Memory B cell (primary cell): ENCODE results near the gene ARRB2.
A peak's percentile ranks its signal among the peaks of the same experiment; 100 is the strongest.

Experiments
- ATAC-seq: fragments of 150-1000 bp; cut with Tn5 transposase; 2 replicates; pipeline ENCODE4 v1.10.0; 2021; ENCODE audit warnings: low read depth, mild to moderate bottlenecking, moderate library complexity
- DNase-seq, 2 donors: peaks; one replicate each; pipeline ENCODE4 v3.0.0; 2022; ENCODE audit warnings: low spot score in 2 of 2
- H3K27ac Mint-ChIP-seq: one replicate; pipeline ENCODE4 v1.8.0; 2022; ENCODE audit warnings: mild to moderate bottlenecking, moderate library complexity, mixed read lengths
- H3K27me3 Mint-ChIP-seq: one replicate; pipeline ENCODE4 v1.8.0; 2022; ENCODE audit warnings: mixed read lengths
- H3K36me3 Mint-ChIP-seq: one replicate; pipeline ENCODE4 v1.8.0; 2022; ENCODE audit warnings: mild to moderate bottlenecking, mixed read lengths
- H3K4me1 Mint-ChIP-seq: one replicate; pipeline ENCODE4 v1.8.0; 2022; ENCODE audit warnings: mixed read lengths
- H3K4me3 Mint-ChIP-seq: one replicate; pipeline ENCODE4 v1.8.0; 2022; ENCODE audit warnings: mild to moderate bottlenecking, moderate library complexity, mixed read lengths
- H3K9me3 Mint-ChIP-seq: one replicate; pipeline ENCODE4 v1.8.0; 2022; ENCODE audit warnings: mixed read lengths

The ARRB2 gene

DNA sequence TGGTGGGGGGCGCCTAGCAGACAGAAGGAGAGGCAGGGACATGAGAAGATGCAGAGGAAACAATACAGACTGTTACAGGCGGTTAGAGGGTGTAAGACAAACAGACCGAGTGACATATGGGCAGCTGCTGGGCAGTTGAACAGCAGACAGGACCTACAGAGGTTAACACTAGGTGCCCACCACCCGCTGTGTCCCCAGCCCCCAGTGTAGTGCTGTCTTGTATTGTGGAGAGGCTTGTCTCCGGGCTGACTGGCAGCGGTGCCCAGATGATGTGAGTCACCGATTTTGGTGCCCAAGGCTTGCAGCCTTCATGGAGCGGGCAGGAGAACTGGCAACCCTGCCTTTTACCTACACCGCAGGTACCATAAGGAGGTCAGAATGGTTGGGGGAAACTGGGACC lies 31.7 kb downstream of the ARRB2 start:
- Mint-ChIP-seq H3K27me3 (peaks cover 15% of the 10 kb centered on the region), H3K9me3 (no peaks in the 10 kb centered on the region), H3K4me1 (peaks cover 24% of the 10 kb centered on the region), H3K4me3 (no peak overlapping the region), H3K27ac (no peak overlapping the region), H3K36me3 (no peaks in the 10 kb centered on the region)
- ATAC-seq (no peak), DNase-seq (no peak)

- Mint-ChIP-seq H3K9me3 (no peaks in the 10 kb centered on the region), H3K27me3 (peaks cover 15% of the 10 kb centered on the region)
Measured at GRCh38 chr17:4742629-4743028, 32.2 kb downstream of the ARRB2 start.

GRCh38 chr17:4743216-4743615 lies 32.8 kb downstream of the ARRB2 start:
- no peaks in the 10 kb centered on the region for H3K9me3 Mint-ChIP-seq
- H3K4me3 Mint-ChIP-seq: no peak overlapping the region
- no peak overlapping the region for H3K27ac Mint-ChIP-seq
- ATAC-seq: no peak
- H3K4me1 Mint-ChIP-seq: peaks cover 27% of the 10 kb centered on the region
- no peaks in the 10 kb centered on the region for H3K36me3 Mint-ChIP-seq
- H3K27me3 Mint-ChIP-seq: peaks cover 15% of the 10 kb centered on the region
- no peak for DNase-seq

More at GRCh38 chr17:4742629-4743028, 32.2 kb downstream of the ARRB2 start:
- no peak for ATAC-seq
- H3K4me1 Mint-ChIP-seq: peaks cover 24% of the 10 kb centered on the region
- H3K4me3 Mint-ChIP-seq: no peak overlapping the region
- no peak for DNase-seq
- H3K36me3 Mint-ChIP-seq: no peaks in the 10 kb centered on the region
- H3K27ac Mint-ChIP-seq: no peak overlapping the region

DNA sequence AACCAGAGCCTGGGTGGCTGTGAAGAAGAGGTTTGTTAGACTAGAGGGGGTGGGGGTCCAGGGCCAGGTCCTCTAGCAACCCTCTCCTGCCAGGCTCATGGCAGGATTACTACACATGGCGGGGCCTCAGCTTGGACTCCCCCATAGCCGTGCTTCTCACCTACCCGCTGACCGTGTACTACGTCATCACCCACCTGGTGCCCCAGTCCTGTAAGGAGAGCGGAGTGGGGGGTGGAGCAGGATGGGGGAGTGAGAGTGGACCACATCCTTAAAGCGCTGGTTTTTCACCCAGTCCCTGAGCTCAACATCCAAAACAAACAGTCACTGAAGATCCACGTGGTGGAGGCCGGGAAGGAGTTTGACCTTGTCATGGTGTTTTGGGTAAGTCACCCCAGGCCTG lies 33.5 kb downstream of the ARRB2 start:
- ATAC-seq: no peak
- H3K4me3 Mint-ChIP-seq: no peak overlapping the region
- DNase-seq: no peak
- H3K36me3 Mint-ChIP-seq: no peaks in the 10 kb centered on the region
- peaks cover 15% of the 10 kb centered on the region for H3K27me3 Mint-ChIP-seq
- peaks cover 25% of the 10 kb centered on the region for H3K4me1 Mint-ChIP-seq
- no peaks in the 10 kb centered on the region for H3K9me3 Mint-ChIP-seq
- H3K27ac Mint-ChIP-seq: no peak overlapping the region

- H3K27ac Mint-ChIP-seq: peak overlapping the region; percentile 70
- no peaks in the 10 kb centered on the region for H3K9me3 Mint-ChIP-seq
- peaks cover 17% of the 10 kb centered on the region for H3K27me3 Mint-ChIP-seq
- H3K4me3 Mint-ChIP-seq: no peak overlapping the region
- no peaks in the 10 kb centered on the region for H3K36me3 Mint-ChIP-seq
- DNase-seq (no peak), ATAC-seq (no peak)
- peaks cover 20% of the 10 kb centered on the region for H3K4me1 Mint-ChIP-seq
Measured at GRCh38 chr17:4744999-4745969, 34.9 kb downstream of the ARRB2 start.

DNA sequence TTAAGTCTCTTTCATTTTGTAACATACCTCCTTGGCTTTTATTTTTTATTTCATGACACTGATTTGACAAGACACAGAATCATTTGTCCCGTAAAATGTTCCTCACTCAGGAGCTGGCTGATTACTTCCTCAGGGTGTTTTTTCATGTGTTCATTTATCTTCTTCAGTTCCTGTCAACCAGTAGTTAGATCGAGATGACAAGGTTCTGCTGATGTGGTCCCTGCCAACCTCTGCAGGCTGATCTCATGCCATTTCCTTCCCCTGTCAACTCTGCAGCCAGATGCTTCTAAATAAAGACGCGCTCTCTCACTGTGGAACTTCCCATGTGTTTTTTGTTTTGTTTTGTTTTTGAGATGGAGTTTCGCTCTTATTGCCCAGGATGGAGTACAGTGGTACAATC lies 37.4 kb downstream of the ARRB2 start:
- Mint-ChIP-seq H3K9me3 (no peaks in the 10 kb centered on the region), H3K36me3 (no peaks in the 10 kb centered on the region), H3K27me3 (peaks cover 16% of the 10 kb centered on the region), H3K4me1 (peaks cover 16% of the 10 kb centered on the region), H3K4me3 (peak overlapping the region; percentile 51), H3K27ac (no peak overlapping the region)
- DNase-seq (peak in 1 of 2 donors; percentile 16), ATAC-seq (peak; percentile 97)

DNA sequence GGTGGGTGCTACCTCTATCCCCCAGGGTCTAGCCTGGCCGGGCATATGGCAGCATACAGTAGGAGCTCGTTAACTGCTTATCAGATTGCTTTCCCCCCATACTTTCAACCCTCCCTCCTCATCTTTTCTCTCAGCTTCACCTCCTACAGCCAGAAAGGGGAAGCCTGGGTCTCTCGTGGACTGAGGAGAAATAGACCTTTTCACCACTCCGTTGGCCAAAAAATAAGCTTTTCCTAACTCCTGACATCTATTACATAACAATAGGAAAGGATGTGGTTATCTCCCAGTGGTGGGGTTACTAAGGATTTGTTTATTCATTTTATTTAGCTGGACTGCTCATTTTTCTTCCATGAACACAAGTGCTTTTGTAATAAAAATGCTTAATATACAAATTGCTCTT lies 38.3 kb downstream of the ARRB2 start:
- Mint-ChIP-seq H3K4me1 (peaks cover 16% of the 10 kb centered on the region), H3K36me3 (no peaks in the 10 kb centered on the region), H3K9me3 (no peaks in the 10 kb centered on the region), H3K27me3 (peaks cover 12% of the 10 kb centered on the region), H3K4me3 (peak overlapping the region; percentile 15), H3K27ac (no peak overlapping the region)
- ATAC-seq: no peak
- no peak for DNase-seq

GRCh38 chr17:4750606-4751005 lies 40.2 kb downstream of the ARRB2 start:
- Mint-ChIP-seq H3K9me3 (no peaks in the 10 kb centered on the region), H3K36me3 (no peaks in the 10 kb centered on the region), H3K4me1 (peaks cover 10% of the 10 kb centered on the region), H3K27ac (no peak overlapping the region), H3K4me3 (no peak overlapping the region), H3K27me3 (peaks cover 13% of the 10 kb centered on the region)
- DNase-seq: no peak
- ATAC-seq: no peak

GRCh38 chr17:4751932-4752331 lies 41.5 kb downstream of the ARRB2 start:
- no peak for ATAC-seq
- Mint-ChIP-seq H3K4me3 (no peak overlapping the region), H3K36me3 (no peaks in the 10 kb centered on the region), H3K9me3 (no peaks in the 10 kb centered on the region), H3K27ac (no peak overlapping the region), H3K27me3 (peaks cover 13% of the 10 kb centered on the region), H3K4me1 (peaks cover 10% of the 10 kb centered on the region)
- no peak for DNase-seq

DNA sequence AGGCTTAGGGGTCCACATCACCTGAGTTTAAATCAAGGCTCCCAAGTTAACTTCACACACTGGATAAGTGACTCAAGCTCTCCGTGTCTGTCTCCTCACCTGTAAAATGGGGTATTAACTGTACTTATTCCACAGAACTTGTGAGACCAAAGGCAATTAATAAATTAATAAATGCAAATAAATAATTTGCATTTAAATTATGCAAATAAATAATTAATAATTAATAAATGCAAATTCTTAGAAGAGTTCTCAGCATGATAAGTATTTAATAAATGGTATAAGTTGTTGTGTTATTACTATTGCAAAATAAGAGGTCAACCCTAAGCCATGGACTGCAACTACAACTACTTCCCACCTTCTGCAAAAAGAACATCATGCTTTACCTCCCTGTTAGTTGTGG lies 43.0 kb downstream of the ARRB2 start:
- DNase-seq: no peak
- H3K4me3 Mint-ChIP-seq: no peak overlapping the region
- H3K27ac Mint-ChIP-seq: no peak overlapping the region
- ATAC-seq: no peak
- H3K27me3 Mint-ChIP-seq: peaks cover 14% of the 10 kb centered on the region
- H3K36me3 Mint-ChIP-seq: no peaks in the 10 kb centered on the region
- peaks cover 4% of the 10 kb centered on the region for H3K4me1 Mint-ChIP-seq
- no peaks in the 10 kb centered on the region for H3K9me3 Mint-ChIP-seq

GRCh38 chr17:4759776-4760236 lies 49.4 kb downstream of the ARRB2 start:
- H3K4me3 Mint-ChIP-seq: no peak overlapping the region
- no peak overlapping the region for H3K27ac Mint-ChIP-seq
- DNase-seq: no peak
- H3K36me3 Mint-ChIP-seq: no peaks in the 10 kb centered on the region
- H3K27me3 Mint-ChIP-seq: peaks cover 12% of the 10 kb centered on the region
- ATAC-seq: no peak
- no peaks in the 10 kb centered on the region for H3K9me3 Mint-ChIP-seq
- peaks cover 4% of the 10 kb centered on the region for H3K4me1 Mint-ChIP-seq

GRCh38 chr17:4764595-4764994 lies 54.2 kb downstream of the ARRB2 start:
- no peak for DNase-seq
- peaks cover 4% of the 10 kb centered on the region for H3K4me1 Mint-ChIP-seq
- ATAC-seq: no peak
- H3K4me3 Mint-ChIP-seq: no peak overlapping the region
- no peaks in the 10 kb centered on the region for H3K9me3 Mint-ChIP-seq
- peaks cover 9% of the 10 kb centered on the region for H3K27me3 Mint-ChIP-seq
- H3K36me3 Mint-ChIP-seq: no peaks in the 10 kb centered on the region
- no peak overlapping the region for H3K27ac Mint-ChIP-seq

- peaks cover 11% of the 10 kb centered on the region for H3K27me3 Mint-ChIP-seq
- H3K4me3 Mint-ChIP-seq: no peak overlapping the region
- no peak overlapping the region for H3K27ac Mint-ChIP-seq
- H3K9me3 Mint-ChIP-seq: no peaks in the 10 kb centered on the region
- ATAC-seq (peak; percentile 31), DNase-seq (no peak)
- H3K4me1 Mint-ChIP-seq: peaks cover 4% of the 10 kb centered on the region
- H3K36me3 Mint-ChIP-seq: no peaks in the 10 kb centered on the region
Measured at GRCh38 chr17:4766201-4766600, 55.8 kb downstream of the ARRB2 start.

GRCh38 chr17:4766723-4767122 lies 56.3 kb downstream of the ARRB2 start:
- peaks cover 13% of the 10 kb centered on the region for H3K27me3 Mint-ChIP-seq
- H3K9me3 Mint-ChIP-seq: no peaks in the 10 kb centered on the region
- H3K36me3 Mint-ChIP-seq: no peaks in the 10 kb centered on the region
- no peak overlapping the region for H3K27ac Mint-ChIP-seq
- DNase-seq (no peak), ATAC-seq (no peak)
- H3K4me3 Mint-ChIP-seq: no peak overlapping the region
- H3K4me1 Mint-ChIP-seq: peaks cover 4% of the 10 kb centered on the region

DNA sequence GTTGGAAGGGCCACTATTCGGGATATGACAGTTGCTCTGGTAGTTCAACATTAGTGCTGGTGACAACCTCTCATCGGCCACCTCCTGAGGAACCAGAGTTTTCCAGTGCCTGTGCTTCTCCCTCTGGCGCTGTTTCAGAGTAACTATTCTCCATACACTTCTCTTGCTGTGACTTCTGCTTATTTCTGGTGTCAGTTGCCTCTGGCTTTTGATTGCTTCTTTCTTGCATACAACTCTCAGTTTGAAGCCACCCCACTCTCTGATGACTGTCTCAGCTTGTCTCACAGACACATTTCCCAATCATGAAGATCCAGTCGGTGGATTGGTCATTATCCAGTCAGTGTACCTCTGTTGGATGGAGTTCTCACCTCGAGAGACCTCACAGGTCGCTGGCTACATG lies 57.9 kb downstream of the ARRB2 start:
- H3K9me3 Mint-ChIP-seq: no peaks in the 10 kb centered on the region
- no peak for ATAC-seq
- no peak for DNase-seq
- H3K4me1 Mint-ChIP-seq: peaks cover 4% of the 10 kb centered on the region
- no peaks in the 10 kb centered on the region for H3K36me3 Mint-ChIP-seq
- H3K27ac Mint-ChIP-seq: no peak overlapping the region
- peaks cover 11% of the 10 kb centered on the region for H3K27me3 Mint-ChIP-seq
- no peak overlapping the region for H3K4me3 Mint-ChIP-seq
